ENCODE measurements around the gene KRT8. TPM values are rescaled to one million over a fixed set of nuclear protein-coding genes. Genes with fewer than 3 reads are reported as not detected.

Gene KRT8
- total RNA-seq, 1 experiment from 2014 or later = not detected

DNA sequence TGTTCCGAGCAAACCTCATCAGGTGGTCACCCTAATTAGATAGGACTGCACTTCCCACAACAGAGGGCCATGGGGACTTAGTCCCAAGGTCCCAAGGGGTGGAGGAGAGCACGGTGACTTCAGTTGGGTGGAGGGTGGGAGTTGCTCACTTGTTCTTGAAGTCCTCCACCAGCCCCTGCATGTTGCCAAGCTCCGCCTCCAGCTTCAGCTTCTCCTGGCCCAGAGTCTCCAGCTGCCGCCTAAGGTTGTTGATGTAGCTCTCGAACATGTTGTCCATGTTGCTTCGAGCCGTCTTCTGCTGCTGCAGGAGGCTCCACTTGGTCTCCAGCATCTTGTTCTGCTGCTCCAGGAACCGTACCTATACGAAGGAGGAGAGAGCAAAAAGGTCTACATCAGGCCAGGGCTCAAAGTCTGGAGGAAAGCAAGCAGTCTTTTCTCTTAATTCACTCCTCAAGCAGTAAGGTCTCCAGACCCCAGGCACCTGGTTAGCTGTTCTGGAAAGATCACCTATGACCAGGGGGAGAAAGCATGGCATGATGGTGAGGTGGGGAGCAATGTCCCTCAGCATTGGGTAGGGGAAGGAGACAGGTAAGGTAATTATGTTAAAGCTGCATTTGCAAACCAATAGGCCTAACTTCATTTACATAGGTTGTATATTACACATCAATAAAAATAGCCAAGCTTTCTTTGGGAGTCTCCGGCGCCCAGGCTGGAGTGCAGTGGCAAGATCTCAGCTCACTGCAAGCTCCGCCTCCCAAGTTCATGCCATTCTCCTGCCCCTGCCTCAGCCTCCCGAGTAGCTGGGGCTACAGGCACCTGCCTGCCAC, 2.9 kb downstream of the KRT8 start:
- H3K4me1 ChIP-seq (ENCODE audit: low read length) = no peaks in the 10 kb centered on the region
- H4K20me1 ChIP-seq (ENCODE audit: insufficient read depth, low read depth, low read length) = no peaks in the 10 kb centered on the region
- H2AFZ ChIP-seq (ENCODE audit: low read length) = no peak overlapping the region
- H3K36me3 ChIP-seq (ENCODE audit: insufficient read depth, low read length) = no peaks in the 10 kb centered on the region
- H3K9ac ChIP-seq (ENCODE audit: low read length) = no peak overlapping the region
- no peak overlapping the region for H3K27ac ChIP-seq (ENCODE audit: low read length)
- H3K4me3 ChIP-seq (ENCODE audit: low read length) = no peak overlapping the region
- H3K9me3 ChIP-seq (ENCODE audit: low read length) = no peaks in the 10 kb centered on the region
- no peak overlapping the region for H3K4me2 ChIP-seq (ENCODE audit: low read depth, low read length, poor library complexity, severe bottlenecking)
- no peaks in the 10 kb centered on the region for H3K79me2 ChIP-seq (ENCODE audit: low read length)
- no peaks in the 10 kb centered on the region for H3K9me2 ChIP-seq (replicated peaks; ENCODE audit: insufficient read depth, low read length)
- no peak for DNase-seq
- H3K27me3 ChIP-seq (ENCODE audit: low read length) = no peaks in the 10 kb centered on the region

- no peak overlapping the region for H3K9ac ChIP-seq (ENCODE audit: low read length)
These were observed 3.8 kb downstream of the KRT8 start for GRCh38 chr12:52900896-52901714.

GRCh38 chr12:52900166-52900895, 4.5 kb downstream of the KRT8 start:
- Histone ChIP-seq H3K9ac (ENCODE audit: low read length) (no peak overlapping the region), H3K4me3 (ENCODE audit: low read length) (no peak overlapping the region), H3K36me3 (ENCODE audit: insufficient read depth, low read length) (no peaks in the 10 kb centered on the region), H3K4me1 (ENCODE audit: low read length) (no peaks in the 10 kb centered on the region), H3K27ac (ENCODE audit: low read length) (no peak overlapping the region), H2AFZ (ENCODE audit: low read length) (no peak overlapping the region), H3K9me3 (ENCODE audit: low read length) (no peaks in the 10 kb centered on the region), H3K27me3 (ENCODE audit: low read length) (no peaks in the 10 kb centered on the region), H4K20me1 (ENCODE audit: insufficient read depth, low read depth, low read length) (no peaks in the 10 kb centered on the region), H3K9me2 (replicated peaks; ENCODE audit: insufficient read depth, low read length) (no peaks in the 10 kb centered on the region), H3K4me2 (ENCODE audit: low read depth, low read length, poor library complexity, severe bottlenecking) (no peak overlapping the region), H3K79me2 (ENCODE audit: low read length) (no peaks in the 10 kb centered on the region)
- no peak for DNase-seq

More at GRCh38 chr12:52900896-52901714, 3.8 kb downstream of the KRT8 start:
- H3K27ac ChIP-seq (ENCODE audit: low read length) = no peak overlapping the region
- H4K20me1 ChIP-seq (ENCODE audit: insufficient read depth, low read depth, low read length) = no peaks in the 10 kb centered on the region
- H3K9me3 ChIP-seq (ENCODE audit: low read length) = no peaks in the 10 kb centered on the region
- no peaks in the 10 kb centered on the region for H3K27me3 ChIP-seq (ENCODE audit: low read length)
- no peaks in the 10 kb centered on the region for H3K4me1 ChIP-seq (ENCODE audit: low read length)
- H3K36me3 ChIP-seq (ENCODE audit: insufficient read depth, low read length) = no peaks in the 10 kb centered on the region
- DNase-seq = no peak
- H3K79me2 ChIP-seq (ENCODE audit: low read length) = no peaks in the 10 kb centered on the region
- no peak overlapping the region for H2AFZ ChIP-seq (ENCODE audit: low read length)
- H3K4me2 ChIP-seq (ENCODE audit: low read depth, low read length, poor library complexity, severe bottlenecking) = no peak overlapping the region
- H3K4me3 ChIP-seq (ENCODE audit: low read length) = no peak overlapping the region
- H3K9me2 ChIP-seq (replicated peaks; ENCODE audit: insufficient read depth, low read length) = no peaks in the 10 kb centered on the region

DNA sequence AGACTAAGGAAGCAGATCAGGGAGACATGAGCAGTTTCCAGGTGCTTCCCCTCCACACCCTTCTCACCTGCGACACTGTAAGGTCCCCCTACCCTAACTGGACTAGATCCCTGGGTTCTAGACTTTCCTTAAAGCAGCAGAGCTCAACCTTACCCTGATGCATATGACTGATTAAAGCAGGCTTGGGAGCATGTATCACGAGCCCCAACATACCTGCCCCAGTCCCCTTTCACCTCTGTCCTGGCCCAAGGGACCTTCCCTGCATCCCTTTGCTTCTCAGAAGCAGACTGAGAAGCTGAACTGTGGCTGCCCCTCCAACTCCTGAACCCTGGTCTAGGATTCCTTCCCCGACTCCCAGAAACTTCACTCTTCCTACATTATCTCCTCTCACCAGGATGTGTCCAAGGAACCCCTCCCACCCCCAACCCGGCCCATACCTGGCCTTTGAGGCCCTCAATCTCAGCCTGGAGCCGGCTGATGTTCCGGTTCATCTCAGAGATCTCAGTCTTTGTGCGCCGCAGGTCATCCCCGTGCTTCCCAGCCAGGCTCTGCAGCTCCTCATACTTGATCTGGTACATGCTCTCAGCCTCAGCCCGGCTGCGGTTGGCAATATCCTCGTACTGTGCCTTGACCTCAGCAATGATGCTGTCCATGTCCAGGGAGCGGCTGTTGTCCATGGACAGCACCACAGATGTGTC, 5.4 kb downstream of the KRT8 start:
- no peak overlapping the region for H3K4me2 ChIP-seq (ENCODE audit: low read depth, low read length, poor library complexity, severe bottlenecking)

DNA sequence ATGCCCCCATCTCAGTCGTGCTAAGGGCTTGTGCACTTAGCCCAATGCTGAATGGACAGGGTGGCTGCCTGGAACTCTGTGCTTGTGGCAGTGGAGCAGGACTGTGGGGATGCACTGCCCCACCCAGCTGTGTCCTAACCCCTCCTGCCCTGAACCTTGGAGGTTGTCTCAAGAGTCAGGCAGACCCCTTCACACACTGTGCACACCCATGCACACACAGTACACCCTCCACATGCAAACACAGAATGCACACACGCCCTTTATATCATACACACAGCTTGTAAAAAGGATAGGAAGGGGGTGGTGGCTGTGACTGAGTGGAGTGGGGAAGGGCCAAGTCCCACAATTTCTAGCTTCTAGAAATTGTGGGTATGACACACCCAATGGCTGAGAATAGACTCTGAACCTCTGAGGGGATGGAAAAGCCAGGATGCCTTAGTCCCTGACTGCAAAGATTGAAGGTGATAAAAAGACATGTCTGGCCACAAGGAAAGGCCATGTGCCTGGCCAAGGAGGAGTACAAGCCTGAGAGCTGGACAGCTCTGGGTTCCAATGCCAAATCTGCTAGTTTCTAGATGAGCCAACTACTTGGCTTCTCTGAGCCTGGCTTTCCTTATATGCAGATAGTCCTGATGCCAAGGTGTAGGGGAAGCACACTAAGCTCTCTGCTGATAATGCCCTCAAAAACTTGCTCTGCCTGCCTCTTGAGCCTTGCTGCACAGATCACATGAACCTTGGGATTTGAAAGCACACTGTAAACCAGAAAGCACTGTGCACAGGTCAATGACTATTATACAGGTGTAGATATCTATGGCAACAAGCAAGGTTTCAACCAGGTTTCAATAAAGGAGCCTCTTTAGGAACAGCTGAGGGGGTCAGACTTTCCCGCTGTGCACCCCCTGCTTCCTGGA, 8.4 kb downstream of the KRT8 start:
- no peaks in the 10 kb centered on the region for H3K36me3 ChIP-seq (ENCODE audit: insufficient read depth, low read length)
- H3K9me3 ChIP-seq (ENCODE audit: low read length) = no peaks in the 10 kb centered on the region
- H3K27ac ChIP-seq (ENCODE audit: low read length) = no peak overlapping the region
- H2AFZ ChIP-seq (ENCODE audit: low read length) = no peak overlapping the region
- no peaks in the 10 kb centered on the region for H3K4me1 ChIP-seq (ENCODE audit: low read length)
- no peaks in the 10 kb centered on the region for H3K9me2 ChIP-seq (replicated peaks; ENCODE audit: insufficient read depth, low read length)
- no peak for DNase-seq
- H3K9ac ChIP-seq (ENCODE audit: low read length) = no peak overlapping the region
- H3K4me3 ChIP-seq (ENCODE audit: low read length) = no peak overlapping the region
- H3K4me2 ChIP-seq (ENCODE audit: low read depth, low read length, poor library complexity, severe bottlenecking) = no peak overlapping the region
- no peaks in the 10 kb centered on the region for H3K27me3 ChIP-seq (ENCODE audit: low read length)
- H4K20me1 ChIP-seq (ENCODE audit: insufficient read depth, low read depth, low read length) = no peaks in the 10 kb centered on the region
- H3K79me2 ChIP-seq (ENCODE audit: low read length) = no peaks in the 10 kb centered on the region

More for the DNA sequence above, 5.4 kb downstream of the KRT8 start:
- Histone ChIP-seq H2AFZ (ENCODE audit: low read length) (no peak overlapping the region), H3K4me1 (ENCODE audit: low read length) (no peaks in the 10 kb centered on the region), H3K9ac (ENCODE audit: low read length) (no peak overlapping the region), H3K4me3 (ENCODE audit: low read length) (no peak overlapping the region), H3K79me2 (ENCODE audit: low read length) (no peaks in the 10 kb centered on the region), H3K36me3 (ENCODE audit: insufficient read depth, low read length) (no peaks in the 10 kb centered on the region), H3K9me2 (replicated peaks; ENCODE audit: insufficient read depth, low read length) (no peaks in the 10 kb centered on the region), H3K27me3 (ENCODE audit: low read length) (no peaks in the 10 kb centered on the region), H4K20me1 (ENCODE audit: insufficient read depth, low read depth, low read length) (no peaks in the 10 kb centered on the region), H3K9me3 (ENCODE audit: low read length) (no peaks in the 10 kb centered on the region), H3K27ac (ENCODE audit: low read length) (no peak overlapping the region)
- DNase-seq = no peak

GRCh38 chr12:52895726-52896189, 9.1 kb downstream of the KRT8 start:
- Histone ChIP-seq H3K27ac (ENCODE audit: low read length) (no peak overlapping the region), H3K4me3 (ENCODE audit: low read length) (no peak overlapping the region), H3K79me2 (ENCODE audit: low read length) (no peaks in the 10 kb centered on the region), H4K20me1 (ENCODE audit: insufficient read depth, low read depth, low read length) (no peaks in the 10 kb centered on the region), H2AFZ (ENCODE audit: low read length) (no peak overlapping the region), H3K4me1 (ENCODE audit: low read length) (no peaks in the 10 kb centered on the region), H3K9me3 (ENCODE audit: low read length) (no peaks in the 10 kb centered on the region), H3K27me3 (ENCODE audit: low read length) (no peaks in the 10 kb centered on the region), H3K9ac (ENCODE audit: low read length) (no peak overlapping the region), H3K36me3 (ENCODE audit: insufficient read depth, low read length) (no peaks in the 10 kb centered on the region), H3K9me2 (replicated peaks; ENCODE audit: insufficient read depth, low read length) (no peaks in the 10 kb centered on the region), H3K4me2 (ENCODE audit: low read depth, low read length, poor library complexity, severe bottlenecking) (no peak overlapping the region)
- no peak for DNase-seq

- Histone ChIP-seq H3K9ac (ENCODE audit: low read length) (no peak overlapping the region), H3K27ac (ENCODE audit: low read length) (no peak overlapping the region), H2AFZ (ENCODE audit: low read length) (no peak overlapping the region), H3K79me2 (ENCODE audit: low read length) (no peaks in the 10 kb centered on the region), H3K9me2 (replicated peaks; ENCODE audit: insufficient read depth, low read length) (no peaks in the 10 kb centered on the region), H3K9me3 (ENCODE audit: low read length) (no peaks in the 10 kb centered on the region), H3K4me1 (ENCODE audit: low read length) (no peaks in the 10 kb centered on the region), H4K20me1 (ENCODE audit: insufficient read depth, low read depth, low read length) (no peaks in the 10 kb centered on the region), H3K4me3 (ENCODE audit: low read length) (no peak overlapping the region), H3K27me3 (ENCODE audit: low read length) (no peaks in the 10 kb centered on the region), H3K36me3 (ENCODE audit: insufficient read depth, low read length) (no peaks in the 10 kb centered on the region), H3K4me2 (ENCODE audit: low read depth, low read length, poor library complexity, severe bottlenecking) (no peak overlapping the region)
- no peak for DNase-seq
These were observed 11.9 kb downstream of the KRT8 start for GRCh38 chr12:52892974-52893373.

Data from Karpas-422 (cell line).